Smooth muscle cell (in vitro differentiated cells): ENCODE results near the gene SNAPC5. TPM values are rescaled to one million over a fixed set of nuclear protein-coding genes. Genes with fewer than 3 reads are reported as not detected.

Source experiments
- DNase-seq: peaks from one replicate; lab custom pipeline; 2025; ENCODE audit not compliant: unreplicated experiment; lab: John Stamatoyannopoulos, UW
- H2AFZ ChIP-seq: fragments of 200-600 bp; sonication (generic); 2 replicates; pipeline ENCODE4 v1.6.0; 2016; ENCODE audit warnings: antibody characterized with exemption, low read depth, mild to moderate bottlenecking
- H3F3A ChIP-seq: fragments of 200-600 bp; sonication (generic); 2 replicates; pipeline ENCODE4 v1.6.0; 2017; ENCODE audit warnings: antibody characterized with exemption, low read depth
- H3K27ac ChIP-seq: fragments of 200-600 bp; sonication (generic); 2 replicates; pipeline ENCODE4 v1.5.1; 2016; ENCODE audit warnings: low read depth, mild to moderate bottlenecking
- H3K27me3 ChIP-seq: fragments of 200-600 bp; sonication (generic); 2 replicates; pipeline ENCODE4 v1.6.1; 2016; ENCODE audit warnings: low read depth, mild to moderate bottlenecking
- H3K36me3 ChIP-seq: fragments of 200-600 bp; sonication (generic); 2 replicates; pipeline ENCODE4 v1.5.1; 2016; ENCODE audit warnings: low read depth
- H3K4me1 ChIP-seq: fragments of 200-600 bp; sonication (generic); 2 replicates; pipeline ENCODE4 v1.5.1; 2016; ENCODE audit warnings: low read depth
- H3K4me2 ChIP-seq: fragments of 200-600 bp; sonication (generic); 2 replicates; pipeline ENCODE4 v1.6.0; 2016; ENCODE audit warnings: mild to moderate bottlenecking
- H3K4me3 ChIP-seq: fragments of 200-600 bp; sonication (generic); 2 replicates; pipeline ENCODE4 v1.5.1; 2016; ENCODE audit warnings: mild to moderate bottlenecking
- H3K79me2 ChIP-seq: fragments of 200-600 bp; sonication (generic); 2 replicates; pipeline ENCODE4 v1.6.0; 2016; ENCODE audit warnings: low read depth, mild to moderate bottlenecking
- H3K9ac ChIP-seq: fragments of 200-600 bp; sonication (generic); 2 replicates; pipeline ENCODE4 v1.6.0; 2016; ENCODE audit warnings: low read depth
- H3K9me3 ChIP-seq: fragments of 200-600 bp; sonication (generic); replicated peaks from 2 replicates; pipeline ENCODE4 v1.5.1; 2016; ENCODE audit warnings: low read depth
- H4K20me1 ChIP-seq: fragments of 200-600 bp; sonication (generic); 2 replicates; pipeline ENCODE4 v1.6.0; 2016; ENCODE audit warnings: low read depth
- WGBS: methylation state at CpG from one replicate; pipeline ENCODE4 v1.1.7; 2016; ENCODE audit warnings: low lambda C conversion rate; 5-methylcytosine and 5-hydroxymethylcytosine counted together
- microRNA-seq: library from miRNA; unstranded; fragments of <30 nt; microRNA quantifications from one replicate; pipeline ENCODE4, GENCODE V29; 2016; ENCODE audit warnings: borderline number of aligned reads
- polyA plus RNA-seq: library from polyadenylated mRNA; unstranded; fragments of >200 nt; fragmentation: Nextera tagmentation; extraction: Ambion mirVana; gene quantifications from 2 replicates; pipeline ENCODE4 v1.2.1, GENCODE V29; 2016
- small RNA-seq: library from RNA; depleted of rRNA; stranded (forward); fragments of <200 nt; gene quantifications from one replicate; pipeline ENCODE3, GENCODE V24; 2014
- total RNA-seq: library from RNA; depleted of rRNA; stranded (reverse); fragments of >200 nt; gene quantifications from 2 replicates; pipeline ENCODE4 v1.2.3, GENCODE V29; 2014
- TF ChIP-seq, protein P1 (sequence below): fragments of 200-600 bp; sonication (generic); IDR thresholded peaks from 2 replicates; pipeline ENCODE4 v1.5.1; 2017; ENCODE audit warnings: borderline replicate concordance, mild to moderate bottlenecking, antibody characterized with exemption; ENCODE audit not compliant: insufficient read depth, poor library complexity, severe bottlenecking

SNAPC5 gene
- total and polyA plus RNA-seq, 2 experiments from 2014 or later: 19.1 to 27.0 TPM

DNA sequence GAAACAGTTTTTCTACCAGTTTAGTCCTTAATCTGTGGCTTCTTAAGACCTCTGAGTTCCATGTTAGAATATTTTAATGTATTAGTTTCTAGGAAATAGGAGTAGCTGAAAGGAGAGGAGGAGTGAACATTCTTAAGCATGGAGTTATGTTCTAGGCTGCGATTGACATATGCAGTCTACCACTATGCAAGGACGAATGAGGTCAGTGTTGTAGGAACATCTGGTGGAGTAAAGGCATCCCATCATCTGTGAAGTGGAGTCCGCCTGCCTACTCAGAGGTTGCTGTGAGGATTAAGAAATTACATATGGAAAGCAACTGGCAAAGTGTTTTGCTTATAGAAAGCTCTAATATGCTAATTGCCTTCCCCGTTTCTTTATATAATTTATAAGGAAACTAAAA, 45.1 kb downstream of the SNAPC5 start:
- WGBS: 96% methylated on average over 4 of the region's 4 CpGs
- H3F3A ChIP-seq: no peaks in the 10 kb centered on the region

More for the DNA sequence above, 45.1 kb downstream of the SNAPC5 start:
- TF ChIP-seq, protein P1, sequence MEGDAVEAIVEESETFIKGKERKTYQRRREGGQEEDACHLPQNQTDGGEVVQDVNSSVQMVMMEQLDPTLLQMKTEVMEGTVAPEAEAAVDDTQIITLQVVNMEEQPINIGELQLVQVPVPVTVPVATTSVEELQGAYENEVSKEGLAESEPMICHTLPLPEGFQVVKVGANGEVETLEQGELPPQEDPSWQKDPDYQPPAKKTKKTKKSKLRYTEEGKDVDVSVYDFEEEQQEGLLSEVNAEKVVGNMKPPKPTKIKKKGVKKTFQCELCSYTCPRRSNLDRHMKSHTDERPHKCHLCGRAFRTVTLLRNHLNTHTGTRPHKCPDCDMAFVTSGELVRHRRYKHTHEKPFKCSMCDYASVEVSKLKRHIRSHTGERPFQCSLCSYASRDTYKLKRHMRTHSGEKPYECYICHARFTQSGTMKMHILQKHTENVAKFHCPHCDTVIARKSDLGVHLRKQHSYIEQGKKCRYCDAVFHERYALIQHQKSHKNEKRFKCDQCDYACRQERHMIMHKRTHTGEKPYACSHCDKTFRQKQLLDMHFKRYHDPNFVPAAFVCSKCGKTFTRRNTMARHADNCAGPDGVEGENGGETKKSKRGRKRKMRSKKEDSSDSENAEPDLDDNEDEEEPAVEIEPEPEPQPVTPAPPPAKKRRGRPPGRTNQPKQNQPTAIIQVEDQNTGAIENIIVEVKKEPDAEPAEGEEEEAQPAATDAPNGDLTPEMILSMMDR: no peak
- Histone ChIP-seq H3K4me3 (no peak overlapping the region), H3K4me1 (no peaks in the 10 kb centered on the region), H3K27me3 (no peaks in the 10 kb centered on the region), H2AFZ (no peak overlapping the region), H3K4me2 (no peak overlapping the region), H3K9ac (no peak overlapping the region), H3K36me3 (peaks cover 7% of the 10 kb centered on the region), H3K27ac (no peak overlapping the region), H3K9me3 (no peaks in the 10 kb centered on the region), H3K79me2 (no peaks in the 10 kb centered on the region), H4K20me1 (peaks cover 4% of the 10 kb centered on the region)
- no peak for DNase-seq

Small RNAs within 50 kb of the gene (microRNA-seq; reads per million reads assigned to microRNA genes)
- not detected for gene MIR4512

Small RNAs within 50 kb of the gene (small RNA-seq; reads per million reads assigned to genes)
- gene MIR4512: 0.08 reads per million
- gene RF01159: not detected
- not detected for gene SNORD16
- gene SNORD18A: not detected
- not detected for gene SNORD18B
- not detected for gene SNORD18C

Other genes with a start within 250 kb of the SNAPC5 start
- not detected in 2 replicates for gene MEGF11, start 244.0 kb downstream of the SNAPC5 start, total RNA-seq
- gene MEGF11, start 244.0 kb downstream of the SNAPC5 start, polyA plus RNA-seq: 0.08 and 0.40 TPM in 2 replicates
- 15.2 and 15.4 TPM in 2 replicates for gene DIS3L, start 204.2 kb downstream of the SNAPC5 start, total RNA-seq
- gene DIS3L, start 204.2 kb downstream of the SNAPC5 start, polyA plus RNA-seq: 10.5 and 17.0 TPM in 2 replicates
- 5.7 and 9.9 TPM in 2 replicates for gene TIPIN, start 141.1 kb downstream of the SNAPC5 start, total RNA-seq
- gene TIPIN, start 141.1 kb downstream of the SNAPC5 start, polyA plus RNA-seq: 7.4 and 9.8 TPM in 2 replicates
- 50.4 and 62.2 TPM in 2 replicates for gene MAP2K1, start 110.8 kb downstream of the SNAPC5 start, total RNA-seq
- 55.3 and 62.9 TPM in 2 replicates for gene MAP2K1, start 110.8 kb downstream of the SNAPC5 start, polyA plus RNA-seq
- gene RPL4, start 7.1 kb upstream of the SNAPC5 start, total RNA-seq: 3,841 and 4,095 TPM in 2 replicates
- 732 and 782 TPM in 2 replicates for gene RPL4, start 7.1 kb upstream of the SNAPC5 start, polyA plus RNA-seq
- 17.9 and 22.5 TPM in 2 replicates for gene ZWILCH, start 7.6 kb upstream of the SNAPC5 start, total RNA-seq
- 17.7 and 22.5 TPM in 2 replicates for gene ZWILCH, start 7.6 kb upstream of the SNAPC5 start, polyA plus RNA-seq
- 6.4 and 6.5 TPM in 2 replicates for gene LCTL, start 68.2 kb upstream of the SNAPC5 start, total RNA-seq
- 3.1 and 4.3 TPM in 2 replicates for gene LCTL, start 68.2 kb upstream of the SNAPC5 start, polyA plus RNA-seq
- gene SMAD6, start 204.5 kb upstream of the SNAPC5 start, total RNA-seq: 41.6 and 42.6 TPM in 2 replicates
- gene SMAD6, start 204.5 kb upstream of the SNAPC5 start, polyA plus RNA-seq: 37.9 and 44.0 TPM in 2 replicates